RPMI8226 (cell line): ENCODE measurements around the gene RPS6KL1.

ENCODE experiments used
- DNase-seq: peaks from one replicate; pipeline ENCODE4 v3.0.0-alpha.2; 2015

Gene RPS6KL1

GRCh38 chr14:74911221-74911620, 11.8 kb downstream of the RPS6KL1 start:
- DNase-seq: no peak

- no peak for DNase-seq
Measured at GRCh38 chr14:74910556-74910955, 12.5 kb downstream of the RPS6KL1 start.

- DNase-seq: no peak
Measured at GRCh38 chr14:74909911-74910310, 13.1 kb downstream of the RPS6KL1 start.

GRCh38 chr14:74909501-74909900, 13.6 kb downstream of the RPS6KL1 start:
- no peak for DNase-seq

- DNase-seq: no peak
Measured at GRCh38 chr14:74908861-74909341, 14.2 kb downstream of the RPS6KL1 start.

- no peak for DNase-seq
Measured at GRCh38 chr14:74907744-74908143, 15.3 kb downstream of the RPS6KL1 start.

- no peak for DNase-seq
Measured at GRCh38 chr14:74906925-74907521, 16.0 kb downstream of the RPS6KL1 start.

- peak; percentile 56 for DNase-seq
Measured at GRCh38 chr14:74905595-74906142, 17.4 kb downstream of the RPS6KL1 start.

- DNase-seq: no peak
Measured at GRCh38 chr14:74904635-74905503, 18.2 kb downstream of the RPS6KL1 start.

- no peak for DNase-seq
Measured at GRCh38 chr14:74902941-74903705, 19.9 kb downstream of the RPS6KL1 start.

GRCh38 chr14:74898694-74899093, 24.4 kb downstream of the RPS6KL1 start:
- DNase-seq: no peak

- no peak for DNase-seq
Measured at GRCh38 chr14:74898083-74898482, 25.0 kb downstream of the RPS6KL1 start.

GRCh38 chr14:74897642-74898041, 25.4 kb downstream of the RPS6KL1 start:
- no peak for DNase-seq

GRCh38 chr14:74896400-74896799, 26.7 kb downstream of the RPS6KL1 start:
- DNase-seq: no peak

GRCh38 chr14:74893614-74894091, 29.4 kb downstream of the RPS6KL1 start:
- DNase-seq: no peak

- DNase-seq: no peak
Measured at GRCh38 chr14:74892745-74893144, 30.3 kb downstream of the RPS6KL1 start.

- DNase-seq: no peak
Measured at GRCh38 chr14:74891870-74892269, 31.2 kb downstream of the RPS6KL1 start.

- no peak for DNase-seq
Measured at GRCh38 chr14:74890262-74890661, 32.8 kb downstream of the RPS6KL1 start.

- DNase-seq: no peak
Measured at GRCh38 chr14:74888164-74889158, 34.6 kb downstream of the RPS6KL1 start.

- no peak for DNase-seq
Measured at GRCh38 chr14:74886001-74886400, 37.1 kb downstream of the RPS6KL1 start.

- peak; percentile 28 for DNase-seq
Measured at GRCh38 chr14:74882103-74882920, 40.7 kb downstream of the RPS6KL1 start.
